K562 treated with DMSO at 1 percent for 24 hours (cell line): Measurements from ENCODE around the gene TMEM92. TPM values are rescaled to one million over a fixed set of nuclear protein-coding genes. Genes with fewer than 3 reads are reported as not detected.

Experiments
- total RNA-seq: library from RNA; unstranded; fragments of 300-600 nt; gene quantifications from 2 replicates; pipeline ENCODE4 v1.2.3, GENCODE V29; 2022; ENCODE audit warnings: low read depth; ENCODE audit not compliant: insufficient read depth

TMEM92 gene
- total RNA-seq, result 1.8 and 3.5 TPM in 2 replicates

GRCh38 chr17:50274142-50274896 lies at the start of gene TMEM92:
TSS of gene TMEM92 (plus strand) at chr17:50274466. CDS start at chr17:50274502, 36 bp downstream.

Other genes with a start within 250 kb of the TMEM92 start
- gene ITGA3, start 218.4 kb upstream of the TMEM92 start, total RNA-seq, result 2.2 and 2.4 TPM in 2 replicates
- 0.92 and 2.0 TPM in 2 replicates for gene PDK2, start 179.1 kb upstream of the TMEM92 start, total RNA-seq
- 0.14 and 0.30 TPM in 2 replicates for gene SAMD14, start 144.3 kb upstream of the TMEM92 start, total RNA-seq
- gene PPP1R9B, start 123.8 kb upstream of the TMEM92 start, total RNA-seq, result 42.0 and 44.4 TPM in 2 replicates
- not detected in 2 replicates for gene SGCA, start 108.5 kb upstream of the TMEM92 start, total RNA-seq
- 3.7 and 4.8 TPM in 2 replicates for gene COL1A1, start 72.8 kb upstream of the TMEM92 start, total RNA-seq
- 9.8 and 10.3 TPM in 2 replicates for gene XYLT2, start 71.7 kb downstream of the TMEM92 start, total RNA-seq
- gene MRPL27, start 98.7 kb downstream of the TMEM92 start, total RNA-seq, result 79.7 and 83.4 TPM in 2 replicates
- gene EME1, start 98.8 kb downstream of the TMEM92 start, total RNA-seq, result 16.1 and 18.5 TPM in 2 replicates
- gene LRRC59, start 123.1 kb downstream of the TMEM92 start, total RNA-seq, result 152 and 158 TPM in 2 replicates
- 33.3 and 34.0 TPM in 2 replicates for gene ACSF2, start 151.8 kb downstream of the TMEM92 start, total RNA-seq
- not detected in 2 replicates for gene CHAD, start 194.4 kb downstream of the TMEM92 start, total RNA-seq
- 21.9 and 23.2 TPM in 2 replicates for gene RSAD1, start 204.4 kb downstream of the TMEM92 start, total RNA-seq
- not detected in 2 replicates for gene MYCBPAP, start 234.0 kb downstream of the TMEM92 start, total RNA-seq